ENCODE results near the gene PTPRG.

PTPRG gene

GRCh38 chr3:61526308-61526707 is 35.1 kb upstream of the PTPRG start:
- no peak for TF ChIP-seq CTCF (conservative IDR thresholded peaks at IDR 0.05; ENCODE audit: low read depth)
- POLR2A ChIA-PET (ENCODE audit: low non-redundant PET), result no interaction called here
- no peak overlapping the region for H3K27ac ChIP-seq
- CTCF ChIA-PET, result no interaction called here
- DNase-seq (ENCODE audit: low spot score), result no peak

- no peak for TF ChIP-seq CTCF (conservative IDR thresholded peaks at IDR 0.05; ENCODE audit: low read depth)
- no peak for DNase-seq (ENCODE audit: low spot score)
- ChIA-PET CTCF (no interaction called here), POLR2A (ENCODE audit: low non-redundant PET) (no interaction called here)
- H3K27ac ChIP-seq, result no peak overlapping the region
These were observed 34.4 kb upstream of the PTPRG start for GRCh38 chr3:61527011-61527410.

- CTCF ChIA-PET, result interaction anchor here (0.6 to 0.9 kb wide), 2 partner anchors 153 to 327 kb away, joined by 3 read pairs; no protein-coding TSS in a partner anchor
- POLR2A ChIA-PET (ENCODE audit: low non-redundant PET), result no interaction called here
- peak; percentile 25 for DNase-seq (ENCODE audit: low spot score)
- peak; percentile 60 for TF ChIP-seq CTCF (conservative IDR thresholded peaks at IDR 0.05; ENCODE audit: low read depth)
- no peak overlapping the region for H3K27ac ChIP-seq
These were observed 31.0 kb upstream of the PTPRG start for GRCh38 chr3:61530355-61530754.

- no peak for TF ChIP-seq CTCF (conservative IDR thresholded peaks at IDR 0.05; ENCODE audit: low read depth)
- DNase-seq (ENCODE audit: low spot score), result no peak
- ChIA-PET POLR2A (ENCODE audit: low non-redundant PET) (no interaction called here), CTCF (no interaction called here)
- no peak overlapping the region for H3K27ac ChIP-seq
These were observed 29.8 kb upstream of the PTPRG start for GRCh38 chr3:61531528-61531927.

- CTCF ChIA-PET, result no interaction called here
- POLR2A ChIA-PET (ENCODE audit: low non-redundant PET), result no interaction called here
- no peak overlapping the region for H3K27ac ChIP-seq
- no peak for TF ChIP-seq CTCF (conservative IDR thresholded peaks at IDR 0.05; ENCODE audit: low read depth)
- DNase-seq (ENCODE audit: low spot score), result no peak
These were observed 28.5 kb upstream of the PTPRG start for GRCh38 chr3:61532739-61533500.

DNA sequence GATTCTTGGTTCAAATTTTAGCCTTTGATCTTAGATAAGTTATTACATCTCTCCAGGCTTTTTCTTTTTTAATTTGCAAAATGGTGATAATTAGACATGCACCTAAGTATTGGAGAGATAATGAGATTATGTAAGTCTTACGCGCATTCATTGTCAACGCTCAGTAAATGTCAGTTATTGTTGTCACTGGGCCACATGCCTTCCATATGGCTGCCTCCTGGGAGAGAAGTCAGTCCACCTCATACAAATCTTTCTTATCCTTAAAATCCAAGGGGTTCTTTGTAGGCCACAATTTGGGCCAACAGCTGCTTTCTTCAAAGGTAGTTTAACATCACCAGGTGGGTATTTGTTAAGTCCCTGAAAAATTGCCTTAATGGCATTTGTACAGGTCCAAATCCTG is 25.5 kb upstream of the PTPRG start:
- H3K27ac ChIP-seq, result no peak overlapping the region
- POLR2A ChIA-PET (ENCODE audit: low non-redundant PET), result no interaction called here
- no peak for TF ChIP-seq CTCF (conservative IDR thresholded peaks at IDR 0.05; ENCODE audit: low read depth)
- DNase-seq (ENCODE audit: low spot score), result no peak
- CTCF ChIA-PET, result interaction anchor here (0.6 kb wide), 1 partner anchor 747 kb away, joined by 3 read pairs; no protein-coding TSS in a partner anchor

Data from RWPE1 (cell line).